ENCODE measurements around the gene AOAH.

Gene AOAH

DNA sequence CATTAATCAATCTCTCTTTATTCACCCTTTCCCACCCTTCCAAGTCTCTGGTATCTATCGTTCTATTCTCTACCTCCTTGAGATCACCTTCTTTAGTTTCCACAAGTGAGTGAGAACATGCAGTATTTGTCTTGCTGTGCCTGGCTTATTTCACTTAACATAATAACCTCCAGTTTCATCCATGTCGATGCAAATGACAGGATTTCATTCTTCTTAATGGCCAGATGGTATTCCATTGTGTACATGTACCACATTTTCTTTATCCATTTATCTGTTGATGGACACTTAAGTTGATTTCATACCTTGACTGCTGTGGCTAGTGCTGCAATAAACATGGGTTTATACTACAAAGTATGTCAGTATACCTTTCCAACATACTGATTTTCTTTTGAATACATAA, 3.8 kb upstream of the AOAH start:
- no peaks in the 10 kb centered on the region for H3K27me3 ChIP-seq (replicated peaks)
- no peak overlapping the region for H3K4me3 ChIP-seq (ENCODE audit: low read depth, low read length)
- no peaks in the 10 kb centered on the region for H3K36me3 ChIP-seq (replicated peaks)
- no peak overlapping the region for H3K27ac ChIP-seq
- in situ Hi-C loops (cut with HindIII; ENCODE audit: low pct_ligation_motif_present, low sequenced_read_pairs) = no loop called here
- DNase-seq = no peak
- TF ChIP-seq CTCF (IDR thresholded peaks at IDR 0.05; ENCODE audit: low read depth, low read length, missing control alignments) = no peak

DNA sequence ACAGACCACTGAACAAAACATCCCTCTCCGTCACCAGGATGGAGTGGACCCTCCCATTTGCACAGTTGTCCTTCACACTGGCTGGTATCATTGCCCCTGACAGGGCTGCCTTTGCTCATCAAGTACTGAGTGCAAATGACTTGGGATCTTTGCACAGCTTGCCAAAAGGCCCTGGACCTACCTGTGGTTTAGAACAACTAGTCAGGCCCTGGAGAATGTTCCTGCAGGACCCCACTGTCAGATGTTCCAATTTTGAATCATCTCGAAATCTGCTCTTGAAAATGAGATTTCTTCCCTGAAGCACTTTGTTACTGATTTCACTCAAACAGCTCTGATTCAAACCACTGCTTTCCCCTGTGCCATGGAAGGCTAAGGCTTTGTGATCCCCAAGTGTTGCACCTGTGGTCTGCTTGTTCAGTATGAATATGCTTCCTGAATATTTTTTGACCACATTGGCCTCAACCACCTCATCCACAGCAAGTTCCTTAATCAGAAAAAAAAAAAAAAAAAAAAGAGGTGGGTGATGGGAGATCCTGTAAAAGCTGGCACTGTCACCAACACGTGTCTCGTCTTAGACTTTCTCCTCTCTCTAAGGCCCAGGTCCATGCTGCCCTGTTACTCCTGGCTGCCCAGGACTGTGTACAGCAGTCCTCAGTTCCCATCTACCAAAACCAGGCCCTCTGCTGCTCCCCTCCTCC, 2.7 kb upstream of the AOAH start:
- in situ Hi-C loops (cut with HindIII; ENCODE audit: low pct_ligation_motif_present, low sequenced_read_pairs) = no loop called here
- Histone ChIP-seq H3K27ac (no peak overlapping the region), H3K36me3 (replicated peaks) (no peaks in the 10 kb centered on the region), H3K27me3 (replicated peaks) (no peaks in the 10 kb centered on the region), H3K4me3 (ENCODE audit: low read depth, low read length) (no peak overlapping the region)
- no peak for TF ChIP-seq CTCF (IDR thresholded peaks at IDR 0.05; ENCODE audit: low read depth, low read length, missing control alignments)
- no peak for DNase-seq

DNA sequence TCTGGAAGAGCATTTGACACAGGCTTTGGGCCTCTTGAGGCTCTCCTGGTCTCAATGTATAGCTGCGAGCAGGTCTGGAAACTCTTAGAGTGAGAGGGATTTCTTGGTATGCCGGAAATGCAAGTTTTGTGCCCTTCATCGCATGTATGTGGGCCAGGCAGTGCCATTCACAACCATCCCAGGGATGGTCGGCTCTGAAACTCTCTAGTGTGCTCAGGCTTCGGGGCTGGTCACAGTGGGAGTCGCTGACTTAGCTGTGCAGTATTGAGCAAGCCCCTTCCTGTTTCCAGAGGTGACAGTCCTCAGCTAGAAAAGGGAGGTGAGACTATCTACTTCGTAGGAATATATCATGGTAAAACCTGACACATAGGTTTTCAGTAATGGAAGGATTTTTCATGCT, 2.0 kb upstream of the AOAH start:
- H3K27me3 ChIP-seq (replicated peaks) = no peaks in the 10 kb centered on the region
- no peak for TF ChIP-seq CTCF (IDR thresholded peaks at IDR 0.05; ENCODE audit: low read depth, low read length, missing control alignments)
- H3K4me3 ChIP-seq (ENCODE audit: low read depth, low read length) = no peak overlapping the region
- no peak overlapping the region for H3K27ac ChIP-seq
- no peaks in the 10 kb centered on the region for H3K36me3 ChIP-seq (replicated peaks)
- in situ Hi-C loops (cut with HindIII; ENCODE audit: low pct_ligation_motif_present, low sequenced_read_pairs) = no loop called here
- no peak for DNase-seq

DNA sequence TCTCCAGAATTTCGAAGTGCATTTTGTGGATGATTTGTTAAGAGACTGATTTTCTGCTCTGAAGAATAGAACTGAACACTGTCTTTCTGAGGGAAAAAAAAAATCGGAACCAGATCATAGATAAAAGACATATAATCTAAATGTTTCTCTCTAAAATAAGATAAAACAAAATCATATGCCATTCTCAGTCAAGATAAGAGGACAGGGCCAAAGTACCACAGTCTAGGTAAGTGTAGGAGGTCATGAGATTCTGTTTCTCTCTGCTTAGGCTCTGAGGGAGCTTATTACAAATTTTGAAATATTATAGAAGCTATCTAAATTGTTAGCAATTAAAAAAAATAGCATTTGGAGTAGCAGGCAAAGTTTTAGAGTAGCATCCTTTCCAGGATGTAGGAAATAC, 702 bp upstream of the AOAH start:
- Histone ChIP-seq H3K4me3 (ENCODE audit: low read depth, low read length) (no peak overlapping the region), H3K27me3 (replicated peaks) (no peaks in the 10 kb centered on the region), H3K27ac (no peak overlapping the region), H3K36me3 (replicated peaks) (no peaks in the 10 kb centered on the region)
- DNase-seq = no peak
- TF ChIP-seq CTCF (IDR thresholded peaks at IDR 0.05; ENCODE audit: low read depth, low read length, missing control alignments) = no peak
- in situ Hi-C loops (cut with HindIII; ENCODE audit: low pct_ligation_motif_present, low sequenced_read_pairs) = no loop called here

DNA sequence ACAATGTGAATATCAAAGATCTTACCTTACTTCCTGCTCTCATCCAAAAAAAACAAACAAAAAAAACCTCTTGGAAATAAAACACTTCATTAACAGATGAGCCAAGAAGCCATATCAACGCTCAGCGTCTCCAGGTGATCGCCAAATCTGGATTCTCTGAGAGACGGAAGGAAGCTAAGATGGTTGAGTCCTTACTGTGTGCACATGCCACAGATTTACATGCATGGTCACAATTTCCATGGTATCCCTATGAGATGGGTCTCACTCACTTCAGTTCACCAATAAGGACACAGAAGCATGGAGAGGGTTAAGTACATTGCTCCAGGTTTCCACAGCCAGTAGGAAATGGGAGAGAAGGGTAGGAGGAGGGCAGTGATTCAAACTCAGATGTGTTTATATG, 1.0 kb downstream of the AOAH start:
- TF ChIP-seq CTCF (IDR thresholded peaks at IDR 0.05; ENCODE audit: low read depth, low read length, missing control alignments) = no peak
- DNase-seq = no peak
- H3K27ac ChIP-seq = no peak overlapping the region
- in situ Hi-C loops (cut with HindIII; ENCODE audit: low pct_ligation_motif_present, low sequenced_read_pairs) = no loop called here
- no peak overlapping the region for H3K4me3 ChIP-seq (ENCODE audit: low read depth, low read length)
- no peaks in the 10 kb centered on the region for H3K27me3 ChIP-seq (replicated peaks)
- H3K36me3 ChIP-seq (replicated peaks) = no peaks in the 10 kb centered on the region

DNA sequence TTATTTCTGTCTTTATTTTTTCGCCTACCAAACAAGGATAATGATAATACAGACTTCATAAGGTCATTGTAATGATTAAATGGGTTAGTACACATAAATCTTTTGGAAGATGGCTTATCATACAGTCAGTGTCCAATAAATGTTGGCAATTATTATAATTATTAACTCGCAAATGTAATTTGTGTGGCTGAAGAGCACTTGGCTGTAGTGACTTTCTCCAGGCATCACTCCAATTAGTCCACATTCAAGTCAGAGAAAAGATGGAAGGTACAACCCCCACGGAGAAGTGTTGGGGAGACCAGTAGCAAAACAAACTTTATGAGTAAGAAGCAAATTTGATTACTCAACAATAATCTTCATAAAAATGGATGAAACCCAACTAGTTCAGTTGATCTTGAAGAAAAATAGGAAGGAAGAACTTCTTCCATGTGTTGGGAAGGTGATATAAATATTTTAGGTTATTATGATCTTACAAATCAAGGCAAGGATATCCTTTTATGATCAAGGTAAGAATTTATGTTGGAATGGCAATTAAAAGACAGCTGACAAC, 5.1 kb downstream of the AOAH start:
- no peak for TF ChIP-seq CTCF (IDR thresholded peaks at IDR 0.05; ENCODE audit: low read depth, low read length, missing control alignments)
- DNase-seq = no peak
- Histone ChIP-seq H3K27ac (no peak overlapping the region), H3K4me3 (ENCODE audit: low read depth, low read length) (no peak overlapping the region), H3K27me3 (replicated peaks) (no peaks in the 10 kb centered on the region), H3K36me3 (replicated peaks) (no peaks in the 10 kb centered on the region)
- in situ Hi-C loops (cut with HindIII; ENCODE audit: low pct_ligation_motif_present, low sequenced_read_pairs) = no loop called here

Measured in brain microvascular endothelial cell (primary cell).